Measurements from ENCODE around the gene ADAMTS19.
"Not testable (repeated sequence)": the region's sequence is repeated elsewhere in the genome, so short reads cannot be mapped to it uniquely, and the experiment has no call there.

The ADAMTS19 gene

GRCh38 chr5:129459777-129460671 is at the start of gene ADAMTS19:
TSS of gene ADAMTS19 (plus strand) at chr5:129460298. CDS start at chr5:129460392, 94 bp downstream.
- no peak for DNase-seq

DNA sequence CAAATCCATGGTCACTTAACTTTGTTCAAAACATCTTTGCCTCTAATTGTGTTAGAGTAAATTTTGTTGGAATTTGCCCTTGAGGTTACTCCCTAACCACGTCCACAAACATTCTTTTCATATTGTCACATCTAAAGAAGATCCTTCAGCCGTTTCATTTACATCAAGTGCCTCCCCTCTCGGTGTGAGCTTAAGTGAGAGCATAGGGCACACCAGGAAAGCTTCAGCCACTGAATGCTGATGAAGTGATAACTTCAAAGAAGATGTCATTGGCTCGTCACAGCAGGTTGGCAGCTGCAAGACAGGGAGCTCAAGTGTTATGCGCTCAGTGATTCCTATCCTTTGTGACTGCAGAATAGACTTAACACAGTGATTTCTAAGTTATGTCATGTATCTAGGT is 49.6 kb upstream of the ADAMTS19 start:
- DNase-seq: no peak

GRCh38 chr5:129412721-129413120 is 47.4 kb upstream of the ADAMTS19 start:
- no peak for DNase-seq

- DNase-seq: no peak
Observed at GRCh38 chr5:129413570-129413969, 46.5 kb upstream of the ADAMTS19 start.

- DNase-seq: no peak
Observed at GRCh38 chr5:129419292-129419691, 40.8 kb upstream of the ADAMTS19 start.

DNA sequence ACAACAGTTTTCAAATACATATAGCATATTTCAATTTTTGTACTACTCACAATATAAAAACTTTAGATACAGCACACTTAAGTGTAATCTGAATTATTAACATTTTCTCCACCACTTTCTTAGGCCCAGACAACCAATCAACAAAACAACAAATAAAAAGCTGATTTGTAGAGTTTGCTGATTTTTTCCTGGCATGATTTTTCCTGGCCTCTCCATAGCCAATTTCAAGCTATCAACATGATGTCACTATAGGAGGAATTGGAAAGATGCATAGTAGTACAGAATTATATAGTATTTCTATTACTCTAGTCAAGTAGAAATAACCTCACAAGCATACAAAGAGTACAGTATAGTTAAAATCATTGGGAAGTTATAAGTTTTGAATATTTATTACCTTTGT is 35.1 kb upstream of the ADAMTS19 start:
- DNase-seq: no peak

DNA sequence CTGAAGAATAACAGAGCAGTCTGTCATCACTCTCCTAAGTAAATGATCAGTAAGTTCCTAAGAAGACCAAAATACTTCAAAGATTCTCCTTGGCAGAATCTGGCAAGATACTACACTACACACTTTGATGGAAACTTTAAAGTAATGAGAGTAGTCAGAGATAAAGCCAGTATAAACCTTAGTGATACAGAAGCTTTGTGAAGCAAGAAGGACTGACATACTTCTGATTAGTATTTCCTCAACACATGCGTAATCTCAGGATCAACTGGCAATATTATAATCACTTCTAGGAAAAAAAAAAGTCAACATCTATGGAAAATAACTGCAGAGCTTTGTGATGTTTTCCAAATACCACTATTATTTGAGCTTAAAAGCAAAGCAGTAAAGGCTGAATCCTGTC is 34.0 kb upstream of the ADAMTS19 start:
- DNase-seq: no peak

GRCh38 chr5:129428636-129429035 is 31.5 kb upstream of the ADAMTS19 start:
- DNase-seq: not testable (repeated sequence)

DNA sequence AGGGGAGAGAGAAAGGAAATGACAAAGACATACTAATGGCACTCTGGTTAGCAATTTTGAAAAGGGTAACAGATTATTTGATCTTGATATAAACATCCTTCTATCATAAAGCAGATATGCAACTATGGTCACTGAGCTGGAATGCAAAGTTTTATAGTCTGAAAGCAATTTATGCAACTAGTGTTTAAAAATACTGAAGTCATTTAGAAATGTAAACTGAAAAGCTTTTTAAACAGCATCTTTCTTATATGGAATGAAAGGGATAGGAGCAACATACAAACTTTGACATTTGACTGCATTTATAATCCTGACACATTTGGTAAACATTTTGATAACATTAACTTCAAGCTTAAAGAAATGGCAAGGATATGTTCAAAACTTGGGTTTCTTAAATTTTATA is 28.7 kb upstream of the ADAMTS19 start:
- no peak for DNase-seq

DNA sequence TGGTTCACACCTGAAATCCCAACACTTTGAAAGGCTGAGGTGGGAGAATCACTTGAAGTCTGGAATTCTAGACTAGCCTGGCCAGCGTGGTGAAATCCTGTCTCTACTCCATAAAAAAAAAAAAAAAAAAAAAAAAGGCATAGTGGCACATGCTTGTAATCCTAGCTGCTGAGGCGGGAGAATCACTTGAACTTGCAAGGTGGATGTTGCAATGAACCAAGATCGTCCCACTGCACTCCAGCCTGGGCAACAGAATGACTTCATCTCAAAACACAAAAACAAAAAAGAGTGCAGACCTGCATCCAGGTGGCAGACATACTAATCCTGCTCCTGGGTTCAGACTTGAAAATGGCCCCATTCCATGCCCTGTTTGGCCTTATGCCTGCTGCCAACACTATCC is 21.8 kb upstream of the ADAMTS19 start:
- no peak for DNase-seq

DNA sequence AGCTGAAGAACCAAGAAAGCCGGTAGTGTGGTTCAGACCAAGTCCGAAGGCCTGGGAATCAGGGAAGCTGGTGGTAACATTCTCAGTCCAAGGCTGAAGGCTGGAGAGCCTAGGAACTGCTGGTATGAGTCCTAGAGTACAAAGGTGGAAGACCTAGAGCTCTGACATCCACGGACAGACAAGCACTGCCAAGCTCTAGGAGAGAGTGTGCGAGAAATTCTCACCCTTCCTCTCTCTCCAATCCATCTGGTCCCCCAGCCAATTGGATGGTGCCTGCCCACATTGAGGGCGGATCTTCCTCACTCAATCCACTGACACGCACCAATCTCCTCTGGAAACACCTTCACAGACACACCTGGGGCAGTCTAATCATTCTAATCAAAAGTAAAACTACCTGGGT is 19.7 kb upstream of the ADAMTS19 start:
- no peak for DNase-seq

GRCh38 chr5:129441096-129441495 is 19.0 kb upstream of the ADAMTS19 start:
- no peak for DNase-seq

GRCh38 chr5:129445379-129445778 is 14.7 kb upstream of the ADAMTS19 start:
- DNase-seq: no peak

GRCh38 chr5:129447968-129448367 is 12.1 kb upstream of the ADAMTS19 start:
- no peak for DNase-seq

GRCh38 chr5:129448654-129449053 is 11.4 kb upstream of the ADAMTS19 start:
- DNase-seq: no peak

- DNase-seq: no peak
Observed at GRCh38 chr5:129454461-129454860, 5.6 kb upstream of the ADAMTS19 start.

DNA sequence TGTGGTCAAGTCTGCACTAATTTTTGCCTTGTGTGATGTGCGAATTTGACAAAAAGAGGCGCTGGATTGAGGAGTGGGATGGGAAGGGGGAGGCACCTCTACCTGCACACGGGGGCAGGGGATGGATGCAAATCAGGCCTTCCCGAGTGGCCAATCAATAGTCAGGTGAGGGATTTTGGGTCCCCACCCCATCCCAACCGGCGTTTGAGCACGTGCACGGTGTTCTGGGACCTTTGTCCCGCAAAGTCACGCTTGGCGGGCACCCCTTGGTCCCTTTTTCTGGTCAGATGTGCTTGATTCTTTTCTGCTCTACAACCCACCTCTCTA is 685 bp upstream of the ADAMTS19 start:
- DNase-seq: no peak

DNA sequence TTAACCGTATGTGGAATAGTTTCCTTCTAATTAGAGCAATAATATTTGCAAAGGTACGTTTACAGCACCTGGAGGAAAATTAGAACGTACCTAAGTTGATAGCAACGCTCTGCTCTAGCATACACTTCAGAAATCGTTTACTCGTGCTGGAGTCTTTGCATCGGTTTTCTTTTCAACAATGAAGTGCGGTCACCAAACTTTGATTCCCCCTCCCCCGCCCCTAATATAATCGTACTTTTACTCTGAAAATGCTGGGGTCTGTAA is 506 bp downstream of the ADAMTS19 start:
- no peak for DNase-seq

DNA sequence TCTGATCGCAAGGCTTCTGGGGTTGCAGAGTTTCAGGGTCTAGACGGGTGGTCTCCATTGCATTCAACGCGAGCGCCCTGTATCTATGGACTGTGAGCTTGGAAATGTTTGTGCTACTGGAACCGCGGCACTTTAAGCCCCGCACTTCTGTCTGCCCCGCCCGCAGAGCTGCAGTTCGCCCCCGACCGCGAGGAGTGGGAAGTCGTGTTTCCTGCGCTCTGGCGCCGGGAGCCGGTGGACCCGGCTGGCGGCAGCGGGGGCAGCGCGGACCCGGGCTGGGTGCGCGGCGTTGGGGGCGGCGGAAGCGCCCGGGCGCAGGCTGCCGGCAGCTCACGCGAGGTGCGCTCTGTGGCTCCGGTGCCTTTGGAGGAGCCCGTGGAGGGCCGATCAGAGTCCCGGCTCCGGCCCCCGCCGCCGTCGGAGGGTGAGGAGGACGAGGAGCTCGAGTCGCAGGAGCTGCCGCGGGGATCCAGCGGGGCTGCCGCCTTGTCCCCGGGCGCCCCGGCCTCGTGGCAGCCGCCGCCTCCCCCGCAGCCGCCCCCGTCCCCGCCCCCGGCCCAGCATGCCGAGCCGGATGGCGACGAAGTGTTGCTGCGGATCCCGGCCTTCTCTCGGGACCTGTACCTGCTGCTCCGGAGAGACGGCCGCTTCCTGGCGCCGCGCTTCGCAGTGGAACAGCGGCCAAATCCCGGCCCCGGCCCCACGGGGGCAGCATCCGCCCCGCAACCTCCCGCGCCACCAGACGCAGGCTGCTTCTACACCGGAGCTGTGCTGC is 1.0 kb downstream of the ADAMTS19 start:
- DNase-seq: no peak

DNA sequence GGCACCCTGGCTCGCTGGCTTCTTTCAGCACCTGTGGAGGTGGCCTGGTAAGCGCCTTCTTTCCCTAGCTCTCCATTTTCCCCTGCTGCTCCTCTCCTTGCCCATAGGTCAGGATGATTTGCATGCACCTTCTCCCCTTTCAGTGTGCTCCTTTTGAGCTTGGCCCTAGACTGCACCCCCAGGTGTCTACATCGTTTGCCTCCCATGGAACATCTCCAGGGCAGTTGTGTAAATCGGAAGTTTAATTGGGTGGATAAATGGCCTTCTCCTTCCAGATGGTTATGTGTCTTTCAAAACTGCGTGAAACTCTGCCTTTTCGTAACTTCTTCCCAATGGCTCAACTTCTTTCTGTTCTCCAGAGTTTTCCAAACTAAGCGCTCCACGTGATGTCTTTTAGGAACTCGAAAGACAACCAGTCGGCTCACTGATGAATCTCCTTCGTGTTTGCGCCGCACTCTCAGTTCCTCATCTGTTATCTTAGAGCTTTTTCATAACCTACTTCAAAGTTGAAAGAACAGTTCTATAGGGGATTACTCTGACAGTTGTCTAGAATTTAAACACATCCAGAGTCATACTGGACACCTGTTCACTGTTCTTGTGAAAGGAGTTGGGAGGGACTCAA is 1.7 kb downstream of the ADAMTS19 start:
- DNase-seq: no peak

GRCh38 chr5:129465776-129466344 is 5.8 kb downstream of the ADAMTS19 start:
- no peak for DNase-seq

DNA sequence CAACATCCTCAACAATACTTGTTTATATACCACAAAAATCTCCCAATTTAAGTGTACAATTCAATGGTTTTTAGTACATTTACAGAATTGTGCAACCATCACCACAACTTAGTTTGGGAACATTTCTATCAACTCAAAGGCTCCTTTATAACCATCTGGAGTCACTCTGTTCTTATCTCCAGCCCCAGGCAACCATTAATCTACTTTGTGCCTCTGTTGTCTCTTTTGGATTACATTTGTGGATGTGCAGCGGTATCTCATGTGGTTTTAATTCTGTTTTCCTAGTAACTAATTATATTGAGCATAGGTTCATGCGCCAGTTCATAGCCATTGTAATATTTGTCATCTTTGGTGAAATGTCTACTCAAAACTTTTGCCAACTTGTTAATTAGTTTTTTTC is 14.4 kb downstream of the ADAMTS19 start:
- DNase-seq: no peak

DNA sequence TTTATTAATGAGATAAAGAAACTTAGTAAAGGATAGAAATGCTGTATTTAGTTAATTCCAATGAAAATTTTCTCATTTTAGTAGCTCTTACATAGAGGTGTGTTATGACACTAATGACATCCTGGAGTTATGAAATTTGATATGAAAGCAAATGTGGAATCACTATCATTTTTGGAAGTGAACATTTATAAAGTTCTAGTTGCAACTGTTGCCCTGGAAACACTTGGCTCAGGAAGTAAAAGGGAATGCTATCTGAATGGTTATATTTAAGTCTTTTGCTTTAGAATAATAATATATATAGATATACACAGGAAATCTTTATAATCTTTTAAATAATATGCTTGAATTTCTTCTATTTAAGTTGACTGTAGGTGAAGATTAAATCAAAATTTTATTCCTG is 16.7 kb downstream of the ADAMTS19 start:
- no peak for DNase-seq

DNA sequence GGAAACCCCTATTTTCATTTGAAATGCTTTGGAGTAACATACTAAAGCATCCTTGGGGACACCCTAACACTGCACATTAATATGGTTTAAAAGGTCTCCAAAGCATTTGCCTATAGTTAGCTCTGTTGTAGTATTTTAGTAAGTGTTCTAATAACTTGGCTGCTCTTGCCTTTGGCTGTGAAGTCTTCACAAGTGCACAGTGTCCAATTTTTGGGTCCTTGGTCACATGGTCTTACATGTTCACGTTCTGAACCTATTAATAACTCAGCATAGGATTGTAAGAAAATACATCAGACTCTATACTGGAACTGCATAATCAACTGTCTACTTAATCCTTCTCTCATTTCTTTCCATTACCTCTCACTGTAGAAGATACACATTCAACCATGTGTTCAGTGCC is 17.4 kb downstream of the ADAMTS19 start:
- no peak for DNase-seq

Data from NCI-H446 treated with DMSO at 0.1 percent for 48 hours (cell line).